HG03064 (cell line): ENCODE results near the gene HAUS3.

Experiments used
- ATAC-seq: cut with Tn5 transposase; IDR thresholded peaks from one replicate; pipeline ENCODE4 v1.9.1; 2021; ENCODE audit warnings: low read depth; ENCODE audit not compliant: unreplicated experiment

Gene HAUS3

DNA sequence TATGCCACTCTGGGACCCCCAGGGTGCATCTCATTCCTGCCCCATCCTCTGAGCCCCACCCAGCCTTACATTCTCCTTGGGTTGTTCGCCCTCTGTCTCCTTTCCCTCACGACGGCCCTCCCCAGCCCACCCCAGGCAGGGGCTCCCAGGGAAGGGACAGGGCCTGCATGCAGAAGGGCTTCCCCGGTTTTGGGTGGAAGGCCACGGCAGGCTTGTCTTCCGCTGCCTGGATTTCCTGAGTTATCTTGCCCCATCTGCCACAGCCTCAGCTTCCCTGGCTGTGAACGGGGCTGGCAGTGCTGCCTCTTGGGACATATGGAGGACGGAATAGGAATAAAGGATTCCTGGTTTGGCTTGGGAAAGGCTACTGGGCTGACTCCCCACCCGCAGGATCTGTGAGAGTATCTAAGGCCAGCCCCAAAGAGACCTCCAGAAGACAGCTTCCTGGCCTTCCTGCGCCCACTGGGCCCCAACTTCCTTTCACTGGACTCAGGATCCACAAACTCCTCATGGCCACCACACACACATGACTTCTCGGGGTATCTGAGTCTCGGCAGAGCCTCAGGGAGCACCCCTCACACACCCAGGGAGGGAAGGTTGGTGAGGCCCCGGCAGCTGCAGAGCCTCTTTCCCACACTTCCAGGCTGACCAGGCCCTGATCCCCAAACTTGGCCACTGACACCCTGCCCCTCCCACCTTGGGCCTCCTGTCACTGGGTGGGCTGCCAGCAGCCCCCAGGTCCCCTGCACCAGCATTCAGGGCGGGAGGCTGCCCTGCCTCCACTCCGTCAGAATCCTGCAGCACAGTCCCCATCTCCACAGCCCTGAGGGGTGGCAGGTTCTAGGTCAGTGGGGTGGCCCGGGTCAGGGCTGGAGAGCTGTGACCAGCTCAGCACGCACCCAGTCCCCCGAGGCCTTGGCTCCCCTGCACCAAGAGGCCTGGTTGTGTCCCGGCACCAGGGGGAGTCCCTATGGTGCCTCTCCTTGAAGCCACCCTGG, 23.5 kb upstream of the HAUS3 start:
- ATAC-seq, result no peak

DNA sequence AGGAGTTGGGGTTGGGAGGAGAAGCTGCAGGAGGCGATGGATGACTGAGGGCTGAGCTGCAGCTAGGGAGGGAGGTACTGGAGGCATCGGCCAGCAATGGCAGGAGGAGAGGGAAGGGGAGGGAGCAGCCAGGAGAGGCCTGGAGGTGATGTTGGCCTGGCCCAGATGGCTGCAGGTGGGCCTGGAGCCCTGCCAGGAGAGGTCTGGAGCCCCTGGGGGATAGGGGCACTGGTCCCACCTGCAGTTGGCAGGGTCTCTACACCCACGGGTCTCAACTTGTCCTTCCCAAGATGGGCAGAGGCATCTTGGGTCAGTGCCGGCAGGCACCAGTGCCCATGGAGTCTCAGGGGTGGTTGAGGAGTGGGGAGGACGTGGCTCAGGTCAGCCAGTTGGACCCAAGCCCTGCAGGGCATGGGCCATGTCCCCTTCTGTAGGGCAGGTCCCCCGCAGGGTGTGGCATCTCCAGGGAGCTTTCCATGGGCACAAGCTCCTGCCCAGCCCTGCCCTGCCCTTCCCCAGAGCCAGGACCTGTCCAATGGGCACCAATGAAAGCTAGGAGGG, 22.6 kb upstream of the HAUS3 start:
- no peak for ATAC-seq

DNA sequence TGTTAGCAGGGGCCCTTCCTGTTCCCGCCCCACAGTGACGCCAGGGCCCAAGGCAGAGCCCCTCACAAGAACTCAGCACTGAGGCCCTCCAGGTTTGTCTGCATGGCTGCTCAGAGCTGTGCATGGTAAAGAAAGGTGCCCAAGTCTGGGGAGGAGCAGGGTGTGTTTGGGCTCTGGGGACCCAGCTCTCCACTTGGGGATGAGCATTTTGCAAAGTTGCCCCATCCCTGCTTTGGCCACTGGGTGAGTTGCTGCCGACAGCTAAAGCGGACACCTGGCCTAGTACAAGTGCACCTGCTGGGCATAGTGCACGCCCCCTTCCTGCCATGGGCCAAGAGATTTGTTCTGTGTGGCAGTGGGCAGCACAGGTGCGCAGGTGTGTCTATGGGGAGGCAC, 22.0 kb upstream of the HAUS3 start:
- ATAC-seq, result no peak

DNA sequence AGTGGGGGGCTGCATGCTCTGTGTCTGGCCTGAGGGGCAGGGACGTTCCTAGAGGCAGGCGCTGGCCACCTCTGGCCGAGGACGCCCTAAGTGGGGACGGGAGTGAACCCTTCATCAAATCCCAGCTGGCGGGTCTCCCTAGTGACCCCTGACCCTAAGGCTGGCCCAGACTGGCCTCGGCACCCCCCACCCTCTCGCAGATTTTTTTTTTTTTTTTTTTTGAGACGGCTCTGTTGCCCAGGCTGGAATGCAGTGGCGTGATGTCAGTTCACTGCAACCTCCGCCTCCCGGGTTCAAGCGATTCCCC, 21.0 kb upstream of the HAUS3 start:
- no peak for ATAC-seq

DNA sequence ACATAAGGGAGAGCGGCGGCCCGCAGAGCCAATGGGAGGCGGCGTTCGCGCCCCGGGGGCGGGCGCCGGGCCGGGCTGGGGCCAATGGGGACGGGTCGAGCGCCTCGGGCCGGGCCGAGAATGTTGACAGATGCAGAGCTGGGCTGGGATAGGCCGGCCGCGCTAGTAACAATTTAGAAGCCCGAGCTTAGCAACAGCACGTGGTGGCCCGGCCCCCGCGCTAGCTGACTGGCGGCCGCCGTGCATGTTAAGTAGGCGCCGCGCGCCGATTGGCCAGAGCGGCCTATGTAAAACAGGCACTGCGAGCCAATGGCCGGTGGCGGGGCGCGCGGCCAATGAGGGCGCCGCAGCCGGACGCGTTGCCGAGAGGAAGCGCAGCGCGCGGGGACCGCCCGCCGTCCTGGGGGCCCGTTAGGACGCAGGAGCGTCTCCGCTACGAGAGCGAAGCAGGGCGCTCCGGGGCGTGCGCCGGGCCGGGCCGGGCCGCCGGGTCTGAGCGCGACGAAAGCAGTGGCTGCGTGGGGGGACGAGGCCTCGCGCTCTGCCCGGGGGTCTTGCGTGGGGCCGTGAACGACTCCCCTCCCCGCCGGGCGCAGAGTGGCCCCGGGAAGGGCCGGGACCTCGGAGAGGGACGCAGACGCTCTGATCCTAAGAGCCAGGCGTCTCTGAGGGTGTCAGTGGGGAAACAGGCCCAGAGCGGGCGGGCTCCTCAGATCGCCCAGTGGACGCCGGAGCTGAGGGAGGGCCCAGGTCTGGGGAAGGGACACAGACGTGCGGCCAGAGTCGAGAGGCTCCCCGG, 20.4 kb upstream of the HAUS3 start:
- ATAC-seq, result peak; percentile 81

DNA sequence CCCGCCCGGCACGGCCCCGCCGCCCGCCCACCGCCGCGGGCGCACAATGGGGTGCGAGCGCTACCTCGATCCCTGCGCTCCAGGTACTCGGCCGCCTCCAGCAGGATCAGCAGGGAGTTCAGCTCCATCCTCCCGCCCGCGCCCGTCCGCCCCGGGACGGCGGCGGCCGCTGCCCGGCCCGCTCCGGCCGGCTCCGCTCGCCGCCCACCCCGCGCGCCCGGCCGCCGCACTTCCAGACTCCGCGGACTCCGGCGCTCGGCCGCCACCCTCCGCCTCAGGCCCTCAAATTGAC, 19.9 kb upstream of the HAUS3 start, which contains the start of gene MXD4:
TSS of gene MXD4 (minus strand) at position 257 of the 292 bp plus-strand sequence. CDS start at position 128, 129 bp downstream.
- peak; percentile 2 for ATAC-seq

DNA sequence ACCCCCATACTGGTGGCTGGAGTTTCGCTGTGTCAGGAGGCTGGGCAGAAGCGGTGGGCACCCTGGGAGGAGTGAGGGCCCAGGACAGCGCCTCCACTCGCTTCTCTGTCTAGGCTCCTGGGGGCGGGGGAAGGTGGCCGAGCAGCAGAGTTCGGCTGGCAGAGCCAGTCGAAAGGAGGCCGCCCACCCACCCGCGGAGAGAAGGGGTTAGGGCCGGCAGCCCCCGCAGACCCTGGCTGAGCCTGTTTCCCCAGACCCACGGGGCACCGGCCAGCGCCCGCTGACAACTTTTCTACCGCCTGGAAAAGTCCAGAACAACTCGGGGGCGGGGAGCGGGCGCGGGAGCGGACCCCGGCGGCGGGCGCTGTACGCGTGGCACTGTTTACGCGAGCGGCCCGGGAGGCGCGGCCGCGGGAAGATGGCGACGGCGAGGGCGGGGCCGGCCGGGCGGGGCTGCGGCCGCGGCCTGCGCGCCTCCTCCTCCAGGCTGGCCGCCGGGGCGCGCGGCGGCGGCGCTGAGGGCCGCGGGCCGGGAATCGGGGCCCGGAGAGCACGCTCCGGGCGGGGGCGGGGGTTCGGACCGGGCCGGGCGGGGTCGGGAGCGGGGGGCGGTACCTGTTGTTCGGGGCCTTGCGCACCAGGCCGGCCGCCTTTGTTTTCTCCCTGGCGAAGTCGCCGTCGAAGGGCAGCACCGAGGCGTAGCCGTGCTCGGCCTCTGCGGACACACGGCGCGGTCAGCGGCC, 19.4 kb upstream of the HAUS3 start:
- ATAC-seq, result no peak

DNA sequence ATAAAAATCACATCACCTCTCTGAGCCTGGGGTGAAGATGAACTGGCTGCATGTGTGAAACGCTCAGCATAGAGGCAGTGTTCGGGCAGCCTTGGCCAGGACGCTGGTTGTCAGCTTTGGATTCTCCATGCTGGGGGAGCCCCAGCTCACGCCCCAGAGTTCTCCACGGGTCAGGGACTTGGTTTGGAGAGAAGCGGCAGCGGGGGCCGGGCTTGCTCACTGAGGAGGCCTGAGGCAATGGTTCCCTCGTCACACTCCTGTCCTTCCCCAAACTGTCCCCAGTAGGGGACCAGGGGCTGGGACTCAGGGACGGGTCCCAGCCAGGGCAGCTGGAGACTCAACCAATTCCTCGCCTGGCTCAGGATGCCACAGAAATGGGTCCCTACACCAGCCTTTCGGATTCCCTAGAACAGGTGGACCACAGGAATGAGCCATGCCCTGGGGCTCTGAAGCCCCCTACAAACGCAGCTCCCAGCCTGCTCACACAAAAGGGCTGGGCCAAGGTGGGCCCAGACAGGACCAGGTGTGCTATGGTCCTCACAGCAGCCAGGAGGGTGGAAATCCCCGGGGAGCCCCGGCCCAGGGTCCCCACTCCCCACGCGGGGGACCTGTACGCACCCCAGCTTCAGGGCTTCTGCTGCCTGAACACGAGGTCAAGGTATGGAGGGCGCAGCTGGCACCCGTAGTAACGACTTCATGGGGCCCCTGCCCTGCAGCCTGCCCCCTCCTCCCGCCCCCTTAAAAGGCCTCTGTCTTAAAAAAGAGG, 18.6 kb upstream of the HAUS3 start:
- ATAC-seq, result no peak

DNA sequence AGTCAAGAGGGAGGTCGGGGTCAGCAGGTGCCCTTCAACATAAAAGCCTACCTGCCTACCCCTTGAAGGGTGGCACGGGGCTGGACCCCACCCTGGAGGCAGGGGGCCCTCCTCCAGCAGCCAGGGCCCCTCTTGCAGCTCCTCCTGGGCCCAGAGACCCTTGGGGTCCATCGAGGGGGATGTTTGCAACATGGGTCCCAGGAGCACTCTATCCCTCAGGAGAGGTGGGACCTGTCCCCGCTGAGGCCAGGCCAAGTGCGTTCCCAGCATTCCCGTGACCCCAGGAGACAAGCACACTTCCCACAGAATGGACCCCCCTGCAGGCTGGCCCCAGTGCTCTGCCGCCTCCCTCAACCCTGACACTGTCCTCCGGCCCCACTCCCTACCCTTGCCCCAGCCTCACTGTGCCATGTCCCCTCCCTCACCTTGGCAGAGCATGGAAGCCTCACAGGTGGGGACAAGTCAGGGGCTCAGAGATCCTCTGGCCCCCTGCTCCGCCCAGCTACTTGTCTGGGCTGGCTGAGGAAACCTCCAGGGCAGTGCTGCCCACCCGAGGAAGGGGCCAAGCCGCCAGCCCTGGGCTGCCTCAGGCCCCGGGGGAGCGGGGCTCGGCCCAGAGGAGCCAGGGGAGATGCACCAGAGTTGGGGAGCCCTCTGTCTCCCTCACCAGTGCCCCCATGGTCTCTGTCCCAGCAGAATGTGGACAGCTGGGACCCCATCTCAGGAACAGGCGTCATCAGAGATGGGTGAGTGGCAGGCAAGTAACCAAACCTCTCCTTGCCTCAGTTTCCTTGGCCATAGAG, 17.8 kb upstream of the HAUS3 start:
- no peak for ATAC-seq

DNA sequence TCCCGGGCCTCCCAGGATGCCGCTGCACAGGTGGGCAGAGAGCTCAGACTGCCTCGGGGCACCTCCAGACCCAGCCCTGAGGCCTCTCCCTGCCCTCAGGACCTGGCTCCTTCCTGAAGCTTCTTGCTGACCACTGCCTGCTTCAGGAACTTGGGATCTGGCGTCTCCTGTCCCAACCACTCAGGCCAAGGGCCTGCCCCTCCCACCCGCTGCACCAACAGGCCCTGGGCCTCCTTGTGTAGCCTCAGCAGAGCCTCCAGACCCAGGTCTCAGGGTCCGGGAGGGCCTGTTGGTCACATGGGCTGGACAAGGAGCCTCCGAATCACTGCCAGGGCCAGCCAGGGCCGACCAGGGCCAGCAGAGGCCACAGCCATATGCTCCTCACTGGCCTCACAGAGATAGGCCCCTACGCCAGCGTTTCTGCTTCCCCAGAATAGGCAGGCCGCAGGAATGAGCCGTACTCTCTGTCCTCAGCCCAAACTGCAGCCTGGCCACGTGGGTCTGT, 17.2 kb upstream of the HAUS3 start:
- no peak for ATAC-seq

DNA sequence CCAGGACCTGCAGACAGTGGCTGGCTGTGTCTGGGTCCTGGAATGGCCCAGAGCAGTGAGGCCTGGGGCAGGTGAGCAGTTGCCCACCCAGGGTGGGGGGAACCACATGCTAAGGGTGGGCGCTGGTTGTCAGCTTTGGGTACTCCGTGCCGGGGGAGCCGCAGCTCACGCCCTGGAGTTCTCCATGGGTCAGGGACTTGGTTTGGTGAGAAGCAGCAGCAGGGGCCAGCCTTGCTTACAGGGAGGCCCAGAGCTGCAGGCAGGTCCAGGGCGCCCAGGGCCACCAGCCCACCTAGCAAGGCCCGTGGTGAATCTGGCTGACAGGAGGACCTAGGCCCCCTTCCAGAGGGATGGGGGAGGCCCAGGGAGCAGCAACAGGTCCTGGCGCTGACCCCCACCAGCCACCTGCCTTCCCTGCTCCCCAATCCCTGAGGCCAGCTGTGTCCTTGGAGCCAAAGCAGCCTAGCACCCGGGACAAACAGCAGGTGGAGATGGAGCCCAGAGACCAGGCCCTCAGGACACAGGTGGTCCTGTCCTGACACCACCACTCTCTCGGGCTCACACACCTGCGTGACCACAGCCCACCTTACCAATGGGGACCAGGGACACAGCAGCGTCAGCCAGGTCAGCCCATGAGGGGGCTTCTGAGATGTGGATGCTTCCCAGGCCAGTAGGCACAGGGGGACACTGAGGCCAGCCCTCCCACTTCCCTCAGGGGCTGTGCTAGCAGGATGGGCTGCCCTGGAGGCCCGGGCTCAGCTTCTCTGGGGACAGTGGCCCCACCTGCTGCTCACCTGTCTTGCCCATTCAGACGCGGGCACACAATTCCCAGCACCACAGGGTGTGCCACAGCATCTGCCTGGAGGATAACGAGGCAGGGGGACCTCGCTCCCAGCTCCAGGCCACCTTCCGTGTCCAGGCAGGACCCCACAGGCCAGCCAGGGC, 16.4 kb upstream of the HAUS3 start:
- ATAC-seq, result no peak

DNA sequence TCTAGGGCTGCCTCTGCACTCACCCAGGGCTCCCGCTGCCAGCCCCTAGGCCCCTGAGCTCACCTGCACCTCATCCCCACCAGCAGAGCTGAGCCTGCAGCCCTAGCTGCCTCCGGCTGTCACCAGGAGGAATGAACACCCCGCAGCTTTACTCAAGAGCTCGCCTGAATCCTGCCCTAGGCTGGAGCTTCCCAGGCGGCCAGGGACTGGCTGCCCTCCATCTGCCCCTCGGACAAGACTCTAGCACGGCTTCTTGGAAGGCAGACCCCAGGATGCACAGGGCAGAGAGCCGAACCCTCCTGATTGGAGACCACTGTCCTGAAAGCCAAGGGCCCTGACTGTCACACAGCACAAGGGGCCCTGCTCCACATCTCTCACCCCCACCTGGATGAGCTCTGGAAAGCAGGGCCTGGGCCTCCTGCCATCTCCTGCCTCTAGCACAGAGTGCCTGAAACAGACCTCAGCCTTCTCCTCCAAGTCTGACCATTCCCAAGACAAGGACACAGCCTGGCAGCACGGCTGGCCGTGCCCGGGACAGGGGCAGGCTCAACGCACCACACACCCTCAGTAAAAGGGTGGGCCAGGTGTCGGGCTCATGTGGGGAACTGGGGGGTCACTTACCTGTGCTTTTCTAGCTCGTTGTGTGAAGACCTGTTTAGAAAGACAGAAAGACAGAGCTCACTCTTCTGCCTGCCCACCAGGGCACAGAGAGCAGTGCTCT, 15.6 kb upstream of the HAUS3 start:
- no peak for ATAC-seq

DNA sequence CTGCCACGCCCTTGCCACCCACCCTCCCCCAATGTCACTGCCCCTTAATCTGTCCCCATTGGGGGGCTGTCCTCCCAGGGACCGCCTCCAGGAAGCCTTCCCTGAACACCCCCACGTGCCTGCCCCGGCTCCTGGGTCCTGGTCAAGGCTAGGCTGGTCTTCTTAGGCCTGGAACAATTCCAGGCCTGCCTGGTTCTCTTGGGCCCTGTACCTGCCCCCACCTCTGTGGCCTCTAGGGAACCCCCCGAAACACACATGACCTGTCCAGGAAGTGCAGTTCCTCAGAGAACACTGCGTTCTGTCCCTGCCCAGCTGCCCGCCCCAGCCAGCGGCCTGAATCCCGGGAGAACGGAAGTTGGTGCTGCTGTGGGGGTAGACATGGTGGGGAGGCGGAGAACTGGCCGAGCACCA, 14.9 kb upstream of the HAUS3 start:
- no peak for ATAC-seq

DNA sequence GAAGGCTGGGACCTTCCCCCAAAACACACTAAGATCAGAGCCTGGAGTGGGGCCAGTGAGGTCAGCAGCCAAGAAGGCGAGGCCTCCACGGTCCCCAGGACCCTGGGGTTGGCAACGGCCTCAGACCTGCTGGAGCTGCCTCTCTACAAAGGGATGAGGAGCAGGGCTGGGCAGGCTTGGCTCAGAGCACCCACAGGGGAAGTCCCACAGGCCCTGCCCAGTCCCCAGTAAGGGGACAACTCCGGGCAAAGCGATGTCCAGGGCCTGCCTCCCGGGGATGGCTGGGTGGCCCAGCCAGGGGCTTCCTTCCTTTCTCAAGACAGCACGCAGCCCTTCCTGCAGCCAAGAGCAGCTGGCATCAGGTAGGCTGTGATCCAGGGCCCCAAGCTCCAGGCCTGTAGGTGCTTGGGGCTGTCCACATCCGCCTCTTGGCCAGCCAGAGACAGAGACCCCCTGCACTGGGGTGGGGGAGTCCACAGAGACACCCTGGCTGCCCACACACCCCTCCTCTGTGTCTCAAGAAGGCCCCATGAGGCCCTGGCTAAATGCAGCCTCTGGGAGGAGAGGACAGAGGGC, 14.3 kb upstream of the HAUS3 start:
- ATAC-seq, result no peak

DNA sequence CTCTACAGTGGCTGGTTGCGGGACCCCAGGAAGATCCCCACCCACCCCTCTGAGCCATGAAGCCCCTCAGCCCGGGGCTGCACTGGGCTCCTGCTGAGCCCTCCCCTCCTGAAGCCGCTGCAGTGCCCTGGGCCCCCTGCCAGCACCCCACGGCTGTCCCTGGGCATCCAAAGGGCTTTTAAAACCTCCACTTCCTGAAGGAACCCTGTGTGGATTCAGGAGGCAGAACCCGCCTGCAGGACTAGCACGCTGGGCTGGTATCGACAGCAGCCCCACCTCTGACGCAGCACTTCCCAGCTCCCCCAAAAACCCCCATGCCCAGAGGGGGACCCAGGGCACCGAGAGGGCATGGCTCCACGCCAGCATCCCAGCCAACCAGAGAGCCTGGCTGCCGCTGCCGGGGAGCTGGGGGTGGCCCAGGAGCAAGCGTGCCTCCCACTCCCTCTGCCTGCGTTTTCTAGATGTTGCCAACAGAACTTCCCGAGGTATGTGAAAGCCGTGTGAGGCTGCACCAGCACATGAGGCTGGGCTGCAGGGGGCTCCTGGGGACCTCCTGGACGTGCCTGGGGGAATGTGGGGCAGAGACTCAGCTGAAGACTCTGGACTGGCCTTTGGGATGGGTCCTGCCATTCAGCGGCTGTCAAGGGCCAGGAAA, 13.7 kb upstream of the HAUS3 start:
- no peak for ATAC-seq

DNA sequence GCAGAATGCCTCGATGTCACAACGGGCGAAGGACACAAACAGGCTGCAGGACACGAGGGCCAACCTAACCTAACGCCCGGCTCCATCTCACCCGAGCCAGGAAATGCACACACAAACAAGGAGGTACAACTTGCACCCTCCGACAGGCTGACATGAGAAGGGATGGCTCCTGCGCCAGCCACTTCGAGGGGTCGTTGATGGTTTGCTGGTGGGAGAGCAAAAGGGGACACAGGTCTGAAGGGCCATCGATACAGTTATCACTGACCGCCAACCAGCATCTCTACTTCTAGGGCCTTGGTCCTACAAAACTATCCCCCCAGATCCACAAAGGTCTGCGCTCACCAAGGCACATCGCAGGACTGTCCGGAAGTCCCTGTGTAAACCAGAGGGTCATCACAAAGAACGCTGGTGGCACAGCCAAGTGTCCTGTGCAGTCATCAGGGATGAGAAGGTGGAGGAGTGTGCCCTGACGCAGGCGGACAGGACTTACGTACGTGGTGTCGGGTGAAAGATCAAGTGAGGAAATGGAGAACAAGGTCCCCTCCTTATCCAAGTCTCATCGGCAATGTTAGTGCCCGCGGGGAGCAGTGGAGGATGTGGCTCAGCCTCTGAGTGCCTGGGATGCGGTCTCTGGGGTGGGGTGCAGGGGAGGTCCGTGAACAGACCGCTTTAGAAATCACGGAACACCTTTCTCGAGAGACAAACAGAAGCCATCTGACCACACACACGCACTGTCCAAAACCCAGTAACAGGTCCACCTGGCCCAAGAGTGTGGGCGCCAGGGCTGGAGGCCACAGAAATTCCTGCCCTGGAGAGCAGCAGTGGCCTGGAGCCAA, 13.0 kb upstream of the HAUS3 start:
- ATAC-seq, result no peak
